Measurements from ENCODE around the gene RNF138.
A peak's percentile ranks its signal among the peaks of the same experiment; 100 is the strongest.
"Not testable (repeated sequence)": the region's sequence is repeated elsewhere in the genome, so short reads cannot be mapped to it uniquely, and the experiment has no call there.

Gene RNF138

DNA sequence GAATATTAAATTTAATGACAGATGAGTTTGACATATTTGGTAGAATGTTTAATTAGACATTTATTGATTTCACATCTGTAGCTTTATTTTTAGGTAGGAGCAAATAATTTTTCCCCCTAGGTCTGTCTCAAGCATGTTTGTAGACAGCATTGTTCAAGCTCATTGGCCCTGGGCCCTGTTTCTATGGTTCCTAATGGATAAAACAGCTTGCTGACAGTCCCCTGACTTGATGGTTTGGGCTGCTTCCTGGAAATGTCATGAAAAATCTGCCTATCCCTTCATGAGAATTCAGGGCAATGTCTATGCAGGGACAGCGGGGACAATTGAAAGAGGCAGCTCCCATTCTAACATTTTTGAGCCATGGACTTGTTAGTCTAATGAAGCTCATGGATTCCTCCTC is 83.6 kb downstream of the RNF138 start:
- peak; percentile 75 for DNase-seq (ENCODE audit: low spot score)

DNA sequence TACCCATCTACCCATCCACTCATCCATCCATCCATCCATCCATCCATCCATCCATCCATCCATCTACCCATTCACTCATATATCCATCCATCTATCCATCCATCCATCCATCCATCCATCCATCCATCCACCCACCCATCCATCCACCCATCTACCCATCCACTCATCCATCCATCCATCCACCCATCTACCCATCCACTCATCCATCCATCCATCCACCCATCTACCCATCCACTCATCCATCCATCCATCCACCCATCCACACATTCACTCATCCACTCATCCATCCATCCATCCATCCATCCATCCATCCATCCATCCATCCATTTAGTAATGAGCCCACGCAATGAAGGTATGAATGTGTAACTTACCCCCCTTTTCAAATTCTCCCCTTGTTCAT is 85.1 kb downstream of the RNF138 start:
- DNase-seq (ENCODE audit: low spot score) = not testable (repeated sequence)

DNA sequence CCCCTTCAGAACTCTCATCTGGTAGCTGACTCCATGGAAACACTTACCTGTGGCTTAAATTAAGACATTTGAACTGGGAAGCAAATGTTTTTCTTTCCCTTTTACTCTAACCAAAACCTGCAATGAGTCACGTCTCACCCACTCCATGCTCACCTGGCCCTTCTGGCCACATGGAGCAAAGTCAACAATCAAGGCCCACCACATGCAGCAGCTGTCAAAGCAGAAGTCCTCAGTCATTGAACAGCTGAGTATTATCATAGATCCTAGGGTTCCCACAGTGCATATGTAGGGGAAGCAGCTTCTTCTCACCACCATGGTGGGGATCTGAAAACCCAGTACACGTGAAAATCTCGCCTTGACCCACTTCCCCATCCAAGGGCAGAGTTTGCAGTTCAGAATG is 85.9 kb downstream of the RNF138 start:
- DNase-seq (ENCODE audit: low spot score) = no peak

All from cerebellar cortex (tissue), 1 donor.